ENCODE measurements around the gene VTI1A. TPM values are rescaled to one million over a fixed set of nuclear protein-coding genes. Genes with fewer than 3 reads are reported as not detected.

The VTI1A gene
- total RNA-seq, 3 donors from 2014 or later (not counting 1 experiment from before 2014, with no cell fraction given), result 62.6 to 77.6 (median 68.2) TPM

- no peaks in the 10 kb centered on the region for H3K36me3 Mint-ChIP-seq
- 96% methylated on average over 19 of the region's 19 CpGs for WGBS (ENCODE audit: insufficient coverage)
- H3K9me3 ChIP-seq (ENCODE audit: control insufficient read depth, insufficient read depth, low read length), result no peaks in the 10 kb centered on the region
Observed at GRCh38 chr10:112821038-112821437, 374.0 kb downstream of the VTI1A start.

GRCh38 chr10:112821663-112822062 lies 374.6 kb downstream of the VTI1A start:
- no peak overlapping the region for H3K27ac Mint-ChIP-seq
- Histone ChIP-seq H3K4me3 (ENCODE audit: low read length) (no peak overlapping the region), H3K27me3 (ENCODE audit: control insufficient read depth, insufficient read depth, low read length) (no peaks in the 10 kb centered on the region), H3K4me1 (ENCODE audit: control insufficient read depth, insufficient read depth, low read length) (peaks cover 14% of the 10 kb centered on the region), H3K9me3 (ENCODE audit: control insufficient read depth, insufficient read depth, low read length) (no peaks in the 10 kb centered on the region), H3K27ac (ENCODE audit: low read length) (no peak overlapping the region), H3K36me3 (ENCODE audit: control insufficient read depth, insufficient read depth, low read length) (no peaks in the 10 kb centered on the region)
- ATAC-seq (no peak), DNase-seq (no peak)
- 62% methylated on average over 6 of the region's 7 CpGs for WGBS (ENCODE audit: insufficient coverage)
- H3K4me3 Mint-ChIP-seq, result no peak overlapping the region
- H3K36me3 Mint-ChIP-seq, result no peaks in the 10 kb centered on the region
- TF ChIP-seq CTCF (IDR thresholded peaks at IDR 0.05), result no peak
- H3K27me3 Mint-ChIP-seq (ENCODE audit: low read depth in 2 of 2), result no peaks in the 10 kb centered on the region
- H3K9me3 Mint-ChIP-seq, result no peaks in the 10 kb centered on the region
- H3K4me1 Mint-ChIP-seq, result peaks cover 0 to 24% of the 10 kb centered on the region in 2 donors
- intact Hi-C loops (cut with micrococcal nuclease), result no loop called here

More at GRCh38 chr10:112821038-112821437, 374.0 kb downstream of the VTI1A start:
- Histone ChIP-seq H3K4me1 (ENCODE audit: control insufficient read depth, insufficient read depth, low read length) (peaks cover 14% of the 10 kb centered on the region), H3K27ac (ENCODE audit: low read length) (no peak overlapping the region), H3K4me3 (ENCODE audit: low read length) (no peak overlapping the region), H3K27me3 (ENCODE audit: control insufficient read depth, insufficient read depth, low read length) (no peaks in the 10 kb centered on the region), H3K36me3 (ENCODE audit: control insufficient read depth, insufficient read depth, low read length) (no peaks in the 10 kb centered on the region)
- Mint-ChIP-seq H3K27ac (no peak overlapping the region), H3K4me1 (peaks cover 3 to 28% of the 10 kb centered on the region in 2 donors), H3K27me3 (ENCODE audit: low read depth in 2 of 2) (no peaks in the 10 kb centered on the region), H3K4me3 (no peak overlapping the region), H3K9me3 (no peaks in the 10 kb centered on the region)
- DNase-seq, result no peak
- no peak for ATAC-seq
- TF ChIP-seq CTCF (IDR thresholded peaks at IDR 0.05), result no peak
- intact Hi-C loops (cut with micrococcal nuclease), result no loop called here

GRCh38 chr10:112823007-112823406 lies 376.0 kb downstream of the VTI1A start:
- intact Hi-C loops (cut with micrococcal nuclease), result no loop called here
- no peaks in the 10 kb centered on the region for H3K36me3 Mint-ChIP-seq
- TF ChIP-seq CTCF (IDR thresholded peaks at IDR 0.05), result no peak

GRCh38 chr10:112823604-112824003 lies 376.6 kb downstream of the VTI1A start:
- H3K36me3 Mint-ChIP-seq, result no peaks in the 10 kb centered on the region
- Histone ChIP-seq H3K27me3 (ENCODE audit: control insufficient read depth, insufficient read depth, low read length) (no peaks in the 10 kb centered on the region), H3K4me3 (ENCODE audit: low read length) (no peak overlapping the region), H3K4me1 (ENCODE audit: control insufficient read depth, insufficient read depth, low read length) (peaks cover 14% of the 10 kb centered on the region), H3K9me3 (ENCODE audit: control insufficient read depth, insufficient read depth, low read length) (no peaks in the 10 kb centered on the region), H3K36me3 (ENCODE audit: control insufficient read depth, insufficient read depth, low read length) (no peaks in the 10 kb centered on the region), H3K27ac (ENCODE audit: low read length) (no peak overlapping the region)
- no peak overlapping the region for H3K27ac Mint-ChIP-seq
- H3K27me3 Mint-ChIP-seq (ENCODE audit: low read depth in 2 of 2), result no peaks in the 10 kb centered on the region
- H3K4me3 Mint-ChIP-seq, result no peak overlapping the region
- H3K9me3 Mint-ChIP-seq, result no peaks in the 10 kb centered on the region
- peaks cover 0 to 19% of the 10 kb centered on the region in 2 donors for H3K4me1 Mint-ChIP-seq
- 88% methylated on average over 7 of the region's 7 CpGs for WGBS (ENCODE audit: insufficient coverage)
- intact Hi-C loops (cut with micrococcal nuclease), result no loop called here
- DNase-seq (no peak), ATAC-seq (no peak)
- TF ChIP-seq CTCF (IDR thresholded peaks at IDR 0.05), result no peak

More at GRCh38 chr10:112823007-112823406, 376.0 kb downstream of the VTI1A start:
- Histone ChIP-seq H3K27ac (ENCODE audit: low read length) (no peak overlapping the region), H3K4me1 (ENCODE audit: control insufficient read depth, insufficient read depth, low read length) (peaks cover 14% of the 10 kb centered on the region), H3K36me3 (ENCODE audit: control insufficient read depth, insufficient read depth, low read length) (no peaks in the 10 kb centered on the region), H3K9me3 (ENCODE audit: control insufficient read depth, insufficient read depth, low read length) (no peaks in the 10 kb centered on the region), H3K27me3 (ENCODE audit: control insufficient read depth, insufficient read depth, low read length) (no peaks in the 10 kb centered on the region), H3K4me3 (ENCODE audit: low read length) (no peak overlapping the region)
- Mint-ChIP-seq H3K4me3 (no peak overlapping the region), H3K27ac (no peak overlapping the region), H3K27me3 (ENCODE audit: low read depth in 2 of 2) (no peaks in the 10 kb centered on the region), H3K9me3 (no peaks in the 10 kb centered on the region), H3K4me1 (peaks cover 0 to 19% of the 10 kb centered on the region in 2 donors)
- DNase-seq, result no peak
- 87% methylated on average over 5 of the region's 5 CpGs for WGBS (ENCODE audit: insufficient coverage)
- no peak for ATAC-seq
